Measurements from ENCODE around the gene RARRES1. TPM values are rescaled to one million over a fixed set of nuclear protein-coding genes. Genes with fewer than 3 reads are reported as not detected.

Gene RARRES1
- total RNA-seq, 1 donor from 2014 or later = 8.4 TPM

DNA sequence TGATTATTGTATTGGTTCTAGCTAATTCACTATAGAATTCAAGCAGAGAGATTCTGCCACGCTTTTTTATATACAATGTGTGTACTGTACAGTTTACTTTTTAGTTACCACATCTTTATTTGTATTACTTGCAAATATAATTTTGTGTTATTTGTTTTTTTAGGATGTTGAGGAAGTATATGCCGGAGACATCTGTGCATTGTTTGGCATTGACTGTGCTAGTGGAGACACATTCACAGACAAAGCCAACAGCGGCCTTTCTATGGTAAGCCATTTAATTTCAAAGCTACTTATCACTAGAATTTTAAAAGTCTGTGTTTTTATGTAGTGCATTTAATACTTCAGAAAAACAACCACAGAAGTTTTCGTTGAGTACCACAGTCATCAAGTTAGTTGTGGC lies 71.5 kb downstream of the RARRES1 start:
- Histone ChIP-seq H3K27me3 (ENCODE audit: low read depth) (no peaks in the 10 kb centered on the region), H3K36me3 (peaks cover 76% of the 10 kb centered on the region), H3K27ac (replicated peaks) (peak overlapping the region; percentile 36), H3K9me3 (replicated peaks) (no peaks in the 10 kb centered on the region), H3K4me1 (peaks cover 13% of the 10 kb centered on the region), H3K4me3 (no peak overlapping the region)
- intact Hi-C loops (cut with micrococcal nuclease) = loop anchor here (5.0 kb wide), 1 partner anchor 132 kb away; no protein-coding TSS in a partner anchor
- TF ChIP-seq, protein P1, sequence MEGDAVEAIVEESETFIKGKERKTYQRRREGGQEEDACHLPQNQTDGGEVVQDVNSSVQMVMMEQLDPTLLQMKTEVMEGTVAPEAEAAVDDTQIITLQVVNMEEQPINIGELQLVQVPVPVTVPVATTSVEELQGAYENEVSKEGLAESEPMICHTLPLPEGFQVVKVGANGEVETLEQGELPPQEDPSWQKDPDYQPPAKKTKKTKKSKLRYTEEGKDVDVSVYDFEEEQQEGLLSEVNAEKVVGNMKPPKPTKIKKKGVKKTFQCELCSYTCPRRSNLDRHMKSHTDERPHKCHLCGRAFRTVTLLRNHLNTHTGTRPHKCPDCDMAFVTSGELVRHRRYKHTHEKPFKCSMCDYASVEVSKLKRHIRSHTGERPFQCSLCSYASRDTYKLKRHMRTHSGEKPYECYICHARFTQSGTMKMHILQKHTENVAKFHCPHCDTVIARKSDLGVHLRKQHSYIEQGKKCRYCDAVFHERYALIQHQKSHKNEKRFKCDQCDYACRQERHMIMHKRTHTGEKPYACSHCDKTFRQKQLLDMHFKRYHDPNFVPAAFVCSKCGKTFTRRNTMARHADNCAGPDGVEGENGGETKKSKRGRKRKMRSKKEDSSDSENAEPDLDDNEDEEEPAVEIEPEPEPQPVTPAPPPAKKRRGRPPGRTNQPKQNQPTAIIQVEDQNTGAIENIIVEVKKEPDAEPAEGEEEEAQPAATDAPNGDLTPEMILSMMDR (IDR thresholded peaks at IDR 0.05; ENCODE audit: borderline replicate concordance) = no peak
- no peak for DNase-seq

DNA sequence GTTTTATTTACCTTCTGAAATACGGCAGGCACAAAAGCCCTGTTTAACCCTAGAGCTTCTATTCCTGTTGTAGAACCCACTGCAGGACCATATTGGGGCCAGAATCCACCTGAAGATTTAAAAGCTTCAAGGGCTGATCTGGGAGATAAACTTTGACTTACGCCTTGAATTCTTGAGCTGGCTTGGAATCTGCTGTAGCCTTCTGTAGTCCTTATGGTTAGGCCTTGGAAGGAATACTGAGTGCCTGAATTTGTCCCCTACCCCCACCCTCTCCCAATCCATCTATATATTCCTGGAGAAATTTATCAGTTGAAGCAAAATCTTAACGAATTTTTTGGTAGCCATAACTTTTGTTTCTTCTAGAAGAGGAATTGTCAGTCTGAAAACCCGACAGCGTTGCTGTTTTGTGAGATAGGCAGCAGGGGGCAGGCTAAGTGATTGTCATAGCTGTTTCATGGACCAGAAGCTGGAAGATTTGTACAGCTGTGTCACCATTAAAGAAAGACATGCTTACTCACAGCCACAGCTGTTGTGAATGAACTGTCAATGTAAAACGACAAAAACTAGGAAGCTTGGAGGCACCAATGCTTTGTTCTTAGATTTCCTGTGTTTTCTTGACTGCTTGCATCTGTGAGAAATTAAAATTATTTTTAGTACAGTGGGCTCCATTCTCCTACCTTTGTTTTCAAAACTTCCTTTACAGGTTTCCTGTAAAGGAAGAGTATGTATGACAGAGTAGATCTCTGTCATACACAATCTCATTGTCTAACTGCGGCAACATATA lies 72.6 kb downstream of the RARRES1 start:
- Histone ChIP-seq H3K27ac (replicated peaks) (peak overlapping the region; percentile 43), H3K4me1 (peaks cover 13% of the 10 kb centered on the region), H3K36me3 (peaks cover 77% of the 10 kb centered on the region), H3K9me3 (replicated peaks) (no peaks in the 10 kb centered on the region), H3K4me3 (no peak overlapping the region), H3K27me3 (ENCODE audit: low read depth) (no peaks in the 10 kb centered on the region)
- intact Hi-C loops (cut with micrococcal nuclease) = loop anchor here (5.0 kb wide), 1 partner anchor 133 kb away; no protein-coding TSS in a partner anchor
- DNase-seq = peak; percentile 20
- TF ChIP-seq, protein P1 (IDR thresholded peaks at IDR 0.05; ENCODE audit: borderline replicate concordance) = peak; percentile 75

GRCh38 chr3:158658889-158659288 lies 73.4 kb downstream of the RARRES1 start:
- peak overlapping the region; percentile 43 for H3K27ac ChIP-seq (replicated peaks)
- TF ChIP-seq, protein P1 (IDR thresholded peaks at IDR 0.05; ENCODE audit: borderline replicate concordance) = no peak

DNA sequence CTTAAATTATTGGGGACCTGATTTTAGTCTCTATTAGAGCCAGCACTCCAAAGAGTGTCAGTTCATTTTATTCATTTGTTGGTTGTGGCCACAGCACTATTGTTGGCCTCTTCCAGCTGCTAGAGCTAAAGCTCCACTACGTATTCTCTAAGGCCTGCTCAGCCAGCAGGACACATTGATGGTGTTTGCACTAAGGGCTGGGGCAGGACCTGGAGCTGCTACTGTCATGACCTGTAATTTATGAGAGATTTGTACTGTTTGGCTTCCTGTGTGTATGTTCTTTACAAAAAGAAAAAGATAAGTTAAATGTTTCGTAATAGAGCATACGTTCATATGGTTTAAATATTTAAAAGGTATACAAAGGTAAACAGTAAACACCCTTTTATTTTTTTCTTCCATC lies 79.8 kb downstream of the RARRES1 start:
- H3K4me3 ChIP-seq = no peak overlapping the region
- intact Hi-C loops (cut with micrococcal nuclease) = no loop called here
- H3K9me3 ChIP-seq (replicated peaks) = no peaks in the 10 kb centered on the region
- TF ChIP-seq, protein P1 (IDR thresholded peaks at IDR 0.05; ENCODE audit: borderline replicate concordance) = no peak
- no peaks in the 10 kb centered on the region for H3K27me3 ChIP-seq (ENCODE audit: low read depth)
- DNase-seq = no peak
- no peak overlapping the region for H3K27ac ChIP-seq (replicated peaks)
- peaks cover 26% of the 10 kb centered on the region for H3K4me1 ChIP-seq
- H3K36me3 ChIP-seq = peaks cover 89% of the 10 kb centered on the region

More at GRCh38 chr3:158658889-158659288, 73.4 kb downstream of the RARRES1 start:
- Histone ChIP-seq H3K4me3 (no peak overlapping the region), H3K4me1 (peaks cover 13% of the 10 kb centered on the region), H3K9me3 (replicated peaks) (no peaks in the 10 kb centered on the region), H3K27me3 (ENCODE audit: low read depth) (no peaks in the 10 kb centered on the region), H3K36me3 (peaks cover 77% of the 10 kb centered on the region)
- DNase-seq = no peak
- intact Hi-C loops (cut with micrococcal nuclease) = no loop called here

- H3K4me3 ChIP-seq = no peak overlapping the region
- no peaks in the 10 kb centered on the region for H3K27me3 ChIP-seq (ENCODE audit: low read depth)
- H3K9me3 ChIP-seq (replicated peaks) = no peaks in the 10 kb centered on the region
- H3K4me1 ChIP-seq = peaks cover 35% of the 10 kb centered on the region
- intact Hi-C loops (cut with micrococcal nuclease) = no loop called here
- H3K36me3 ChIP-seq = peaks cover 93% of the 10 kb centered on the region
- no peak for DNase-seq
- TF ChIP-seq, protein P1 (IDR thresholded peaks at IDR 0.05; ENCODE audit: borderline replicate concordance) = no peak
- no peak overlapping the region for H3K27ac ChIP-seq (replicated peaks)
These were observed 81.1 kb downstream of the RARRES1 start for GRCh38 chr3:158651192-158651591.

All from left ventricle myocardium inferior (tissue), 1 donor.